NCI-H748 (cell line): ENCODE measurements around the gene ZMYM4.
"Not testable (repeated sequence)": the region's sequence is repeated elsewhere in the genome, so short reads cannot be mapped to it uniquely, and the experiment has no call there.

ENCODE experiments used
- DNase-seq: peaks from one replicate; lab custom pipeline; 2025; ENCODE audit not compliant: unreplicated experiment; lab: John Stamatoyannopoulos, UW

The ZMYM4 gene

GRCh38 chr1:35451125-35451528 lies 182.6 kb downstream of the ZMYM4 start:
- DNase-seq, result peak; percentile 54

GRCh38 chr1:35452106-35452774 lies 183.7 kb downstream of the ZMYM4 start:
- DNase-seq, result no peak

- DNase-seq, result no peak
Measured at GRCh38 chr1:35453031-35453430, 184.5 kb downstream of the ZMYM4 start.

DNA sequence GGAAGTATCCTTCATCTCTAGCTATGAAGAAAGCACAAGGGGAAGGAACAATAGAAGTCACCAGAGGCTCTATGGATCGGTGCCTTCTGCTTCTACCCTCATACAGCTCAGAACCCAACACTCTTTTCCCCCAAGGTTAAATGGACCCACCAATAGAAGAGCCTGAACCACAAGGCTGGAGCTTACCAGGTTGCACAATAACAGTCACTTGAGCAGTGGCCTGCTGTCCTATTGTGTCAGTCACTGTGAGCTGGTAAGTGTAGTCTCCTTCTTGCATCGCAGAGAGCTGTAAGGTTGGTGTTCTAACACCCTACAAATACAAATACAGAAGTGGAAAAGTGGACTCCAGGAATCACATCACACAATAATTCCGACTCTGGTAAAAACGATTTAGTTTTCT lies 185.7 kb downstream of the ZMYM4 start:
- no peak for DNase-seq

DNA sequence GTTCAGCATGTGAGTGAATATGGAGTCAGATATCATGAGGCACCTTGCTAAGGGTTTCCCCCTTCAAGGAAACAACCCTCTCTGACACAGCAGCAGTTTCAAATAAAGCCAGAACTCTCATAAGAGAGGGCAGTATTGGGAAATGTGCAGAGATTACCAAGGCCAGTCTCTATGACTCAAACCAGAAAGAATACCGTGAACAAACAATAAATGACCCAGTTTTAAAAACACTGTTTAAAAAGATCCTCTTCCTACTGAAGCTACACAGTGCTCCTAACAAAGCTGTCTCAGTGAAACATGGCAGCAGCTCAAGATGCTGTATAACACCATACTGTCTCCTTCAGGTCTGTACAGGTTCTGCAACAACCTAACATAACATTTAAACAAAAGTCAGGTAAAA lies 186.1 kb downstream of the ZMYM4 start:
- DNase-seq, result no peak

GRCh38 chr1:35460796-35461195 lies 192.3 kb downstream of the ZMYM4 start:
- DNase-seq, result no peak

- no peak for DNase-seq
Measured at GRCh38 chr1:35461966-35462651, 193.6 kb downstream of the ZMYM4 start.

DNA sequence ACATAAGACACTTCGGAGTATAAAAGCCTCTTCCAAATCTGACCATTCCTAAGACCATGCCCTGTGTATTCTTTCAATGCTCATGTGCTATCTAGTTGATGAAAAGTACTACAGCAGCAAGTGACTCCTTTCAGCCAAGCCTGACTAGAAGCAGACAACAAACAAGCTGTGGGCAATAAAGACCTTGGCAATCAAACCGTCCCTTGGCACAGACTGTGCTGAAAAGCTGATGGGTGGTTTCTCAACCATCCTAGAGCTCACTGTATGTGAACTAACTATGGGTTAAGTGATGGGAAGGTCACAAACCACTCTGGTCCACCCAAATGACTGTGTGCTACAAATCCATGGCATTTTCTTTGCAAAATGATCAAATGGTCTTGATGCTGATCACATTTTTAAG lies 194.7 kb downstream of the ZMYM4 start:
- no peak for DNase-seq

DNA sequence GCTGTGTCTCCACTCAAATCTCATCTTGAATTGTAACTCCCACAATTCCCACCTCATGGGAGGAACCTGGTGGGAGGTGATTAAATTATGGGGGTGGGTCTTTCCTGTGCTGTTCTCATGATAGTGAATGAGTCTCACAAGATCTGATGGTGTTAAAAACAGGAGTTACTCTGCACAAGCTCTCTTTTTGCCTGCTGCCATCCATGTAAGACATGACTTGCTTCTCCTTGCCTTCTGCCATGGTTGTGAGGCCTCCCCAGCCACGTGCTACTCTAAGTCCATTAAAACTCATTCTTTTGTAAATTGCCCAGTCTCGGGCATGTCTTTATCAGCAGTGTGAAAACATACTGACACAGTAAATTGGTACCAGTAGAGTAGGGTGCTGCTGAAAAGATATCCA lies 195.2 kb downstream of the ZMYM4 start:
- not testable (repeated sequence) for DNase-seq

GRCh38 chr1:35466120-35466519 lies 197.6 kb downstream of the ZMYM4 start:
- no peak for DNase-seq

- no peak for DNase-seq
Measured at GRCh38 chr1:35470977-35471613, 202.6 kb downstream of the ZMYM4 start.
